Suprapubic skin (tissue), 4 donors: ENCODE results near the gene SESN2. TPM values are rescaled to one million over a fixed set of nuclear protein-coding genes. Genes with fewer than 3 reads are reported as not detected.
A peak's percentile ranks its signal among the peaks of the same experiment; 100 is the strongest.

Source experiments
- DNase-seq, 2 donors: peaks; one replicate each; pipeline ENCODE4 v3.0.0-alpha.2; 2019; ENCODE audit warnings: low spot score in 2 of 2
- H3K27ac ChIP-seq: fragments of 200-600 bp; sonication (generic); one replicate; pipeline ENCODE4 v1.5.1; 2019
- H3K27me3 ChIP-seq: fragments of 200-600 bp; sonication (generic); one replicate; pipeline ENCODE4 v1.5.1; 2019
- H3K36me3 ChIP-seq: fragments of 200-600 bp; sonication (generic); one replicate; pipeline ENCODE4 v1.5.1; 2019
- H3K4me1 ChIP-seq: fragments of 200-600 bp; sonication (generic); one replicate; pipeline ENCODE4 v1.5.1; 2019
- H3K4me3 ChIP-seq: fragments of 200-600 bp; sonication (generic); one replicate; pipeline ENCODE4 v1.5.1; 2019; ENCODE audit warnings: mild to moderate bottlenecking
- H3K9me3 ChIP-seq: fragments of 200-600 bp; sonication (generic); one replicate; pipeline ENCODE4 v1.5.1; 2019
- EP300 ChIP-seq: sonication (generic); formaldehyde crosslinking; IDR thresholded peaks from one replicate; pipeline ENCODE4 v1.6.1; 2017; ENCODE audit warnings: antibody characterized with exemption
- POLR2A ChIP-seq, 2 donors: fragments of 450-650 bp; IDR thresholded peaks; one replicate each; pipeline ENCODE4 v1.6.1; 2017; ENCODE audit warnings: antibody characterized with exemption in 2 of 2, mild to moderate bottlenecking in 2 of 2, moderate library complexity in 2 of 2
- POLR2AphosphoS5 ChIP-seq, 3 donors: sonication (generic); formaldehyde crosslinking; IDR thresholded peaks; one replicate each; pipeline ENCODE4 v1.6.1; 2017; ENCODE audit warnings: antibody characterized with exemption in 3 of 3
- WGBS: methylation state at CpG from one replicate; pipeline ENCODE4 v1.1.5; 2018; 5-methylcytosine and 5-hydroxymethylcytosine counted together
- total RNA-seq, 4 donors: library from RNA; depleted of rRNA; stranded (reverse); fragments of >200 nt; gene quantifications; one replicate each; pipeline ENCODE4 v1.1.0, GENCODE V29; 2016
- TF ChIP-seq, protein P1 (sequence below), 2 donors: fragments of 200-600 bp in 1 of 2; fragments of 450-650 bp in 1 of 2; sonication (generic) in 1 of 2; IDR thresholded peaks; one replicate each; pipeline ENCODE4 v1.5.1; 2016 to 2019; ENCODE audit warnings: antibody characterized with exemption in 2 of 2, mild to moderate bottlenecking in 1 of 2, moderate library complexity in 1 of 2

Gene SESN2
- total RNA-seq, 4 donors from 2014 or later: 7.4 to 12.1 (median 7.5) TPM

DNA sequence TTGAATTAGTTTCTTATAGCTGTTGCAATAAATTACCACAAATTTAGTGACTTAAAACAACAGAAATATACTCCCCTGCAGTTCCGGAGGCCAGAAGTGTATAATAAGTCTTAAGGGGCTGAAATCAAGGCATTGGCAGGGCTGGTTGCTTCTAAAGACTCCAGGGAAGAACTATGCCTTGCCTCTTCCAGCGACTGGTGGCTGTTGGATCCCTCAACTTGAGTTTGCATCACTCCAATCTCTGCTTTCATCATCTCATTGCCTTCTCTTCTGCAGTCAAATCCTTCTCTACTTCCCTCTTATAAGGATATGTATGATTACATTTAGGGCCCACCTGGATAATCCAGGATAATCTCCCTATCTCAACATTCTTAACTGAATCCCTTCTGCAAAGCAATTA, 50.4 kb downstream of the SESN2 start:
- Histone ChIP-seq H3K9me3 (no peaks in the 10 kb centered on the region), H3K36me3 (no peaks in the 10 kb centered on the region), H3K27ac (no peak overlapping the region), H3K4me1 (no peaks in the 10 kb centered on the region), H3K27me3 (no peaks in the 10 kb centered on the region), H3K4me3 (no peak overlapping the region)
- TF ChIP-seq POLR2A (IDR thresholded peaks at IDR 0.05) (no peak), EP300 (no peak), POLR2AphosphoS5 (IDR thresholded peaks at IDR 0.05) (no peak)
- TF ChIP-seq, protein P1, sequence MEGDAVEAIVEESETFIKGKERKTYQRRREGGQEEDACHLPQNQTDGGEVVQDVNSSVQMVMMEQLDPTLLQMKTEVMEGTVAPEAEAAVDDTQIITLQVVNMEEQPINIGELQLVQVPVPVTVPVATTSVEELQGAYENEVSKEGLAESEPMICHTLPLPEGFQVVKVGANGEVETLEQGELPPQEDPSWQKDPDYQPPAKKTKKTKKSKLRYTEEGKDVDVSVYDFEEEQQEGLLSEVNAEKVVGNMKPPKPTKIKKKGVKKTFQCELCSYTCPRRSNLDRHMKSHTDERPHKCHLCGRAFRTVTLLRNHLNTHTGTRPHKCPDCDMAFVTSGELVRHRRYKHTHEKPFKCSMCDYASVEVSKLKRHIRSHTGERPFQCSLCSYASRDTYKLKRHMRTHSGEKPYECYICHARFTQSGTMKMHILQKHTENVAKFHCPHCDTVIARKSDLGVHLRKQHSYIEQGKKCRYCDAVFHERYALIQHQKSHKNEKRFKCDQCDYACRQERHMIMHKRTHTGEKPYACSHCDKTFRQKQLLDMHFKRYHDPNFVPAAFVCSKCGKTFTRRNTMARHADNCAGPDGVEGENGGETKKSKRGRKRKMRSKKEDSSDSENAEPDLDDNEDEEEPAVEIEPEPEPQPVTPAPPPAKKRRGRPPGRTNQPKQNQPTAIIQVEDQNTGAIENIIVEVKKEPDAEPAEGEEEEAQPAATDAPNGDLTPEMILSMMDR (IDR thresholded peaks at IDR 0.05): no peak
- WGBS: 85% methylated on average over 2 of the region's 2 CpGs
- DNase-seq: no peak

DNA sequence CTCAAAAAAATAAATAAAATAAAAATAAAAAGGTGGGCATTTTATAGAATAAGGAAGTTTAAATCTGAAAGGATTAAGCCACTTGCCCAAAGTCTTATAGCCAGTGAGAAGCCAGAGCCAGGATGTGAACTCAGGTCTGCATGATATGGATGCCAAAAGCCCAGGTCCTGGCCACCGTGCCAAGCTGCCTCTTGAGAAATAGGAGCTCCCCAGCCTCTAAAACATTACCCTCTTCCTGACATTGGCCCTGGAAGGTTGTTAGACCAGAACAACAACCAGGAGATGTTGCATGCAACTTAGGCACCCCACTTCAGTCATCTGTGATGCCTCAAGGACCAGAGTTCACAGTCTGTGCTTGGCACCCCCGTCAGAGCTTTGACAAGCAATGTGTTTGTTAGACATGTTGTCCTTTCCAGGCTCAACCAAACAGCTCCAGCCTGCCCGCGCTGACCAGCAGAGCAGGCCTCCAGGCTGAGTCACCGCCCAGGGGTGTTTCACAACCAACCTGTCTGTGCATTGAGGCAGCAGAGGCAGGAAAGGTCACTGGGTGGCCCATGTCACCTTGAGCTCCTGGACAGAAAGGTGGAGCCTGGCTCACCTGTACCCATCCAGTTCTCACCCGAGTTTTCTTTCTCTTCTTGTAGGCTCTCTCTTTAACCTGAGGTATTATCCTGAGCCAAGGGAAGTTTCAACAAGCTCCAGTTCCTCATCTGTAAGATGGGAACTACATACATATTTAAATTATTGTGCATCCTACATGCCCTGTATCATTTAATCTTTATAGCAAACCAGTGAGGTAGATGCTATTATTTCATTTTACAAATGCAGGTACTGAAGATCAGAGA, 54.6 kb downstream of the SESN2 start:
- H3K27ac ChIP-seq: no peak overlapping the region
- no peak overlapping the region for H3K4me3 ChIP-seq
- DNase-seq: peak; percentile 69 to 83
- no peaks in the 10 kb centered on the region for H3K36me3 ChIP-seq
- no peaks in the 10 kb centered on the region for H3K27me3 ChIP-seq
- WGBS: 50% methylated on average over 6 of the region's 6 CpGs
- H3K4me1 ChIP-seq: no peaks in the 10 kb centered on the region
- H3K9me3 ChIP-seq: no peaks in the 10 kb centered on the region
- TF ChIP-seq POLR2AphosphoS5 (IDR thresholded peaks at IDR 0.05) (no peak), EP300 (no peak), POLR2A (IDR thresholded peaks at IDR 0.05) (no peak)
- TF ChIP-seq, protein P1 (IDR thresholded peaks at IDR 0.05): no peak

DNA sequence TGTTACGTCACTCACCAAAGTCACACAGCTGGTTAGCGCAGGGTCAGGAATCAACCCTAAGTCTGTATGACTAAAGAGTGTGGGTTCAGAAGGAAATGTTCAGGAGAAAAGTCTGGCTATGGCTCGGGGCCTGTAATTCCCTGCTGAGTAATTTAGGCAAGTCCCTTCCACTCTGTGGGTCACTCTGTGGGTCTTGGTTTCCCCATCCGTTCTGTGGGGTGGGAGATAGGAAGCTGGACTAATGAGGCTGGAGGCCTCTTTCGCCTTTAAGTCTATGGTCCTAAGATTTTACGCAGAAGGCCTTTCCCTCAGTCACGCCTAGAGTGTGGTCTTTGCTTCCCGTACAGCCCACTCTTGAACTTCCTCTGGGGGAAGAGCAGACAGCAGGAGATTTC, 55.2 kb downstream of the SESN2 start:
- WGBS: 74% methylated on average over 8 of the region's 8 CpGs

DNA sequence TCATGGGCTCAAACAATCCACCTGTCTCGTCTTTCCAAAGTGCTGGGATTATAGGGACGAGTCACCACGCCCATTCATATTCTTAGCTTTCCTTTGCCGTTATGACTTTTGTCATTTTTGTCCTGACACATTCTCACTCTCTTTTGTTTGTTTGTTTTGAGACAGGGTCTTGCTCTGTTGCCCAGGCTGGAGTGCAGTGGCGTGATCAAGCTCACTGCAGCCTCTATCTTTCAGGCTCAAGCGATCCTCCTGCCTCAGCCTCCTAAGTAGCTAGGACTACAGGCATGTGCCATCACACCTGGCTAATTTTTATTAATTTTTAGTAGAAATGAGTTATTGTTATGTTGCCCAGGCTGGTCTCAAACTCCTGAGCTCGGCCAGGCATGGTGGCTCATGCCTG, 57.7 kb downstream of the SESN2 start:
- WGBS: 84% methylated on average over 7 of the region's 7 CpGs
- Histone ChIP-seq H3K4me3 (no peak overlapping the region), H3K9me3 (no peaks in the 10 kb centered on the region), H3K27ac (no peak overlapping the region), H3K4me1 (no peaks in the 10 kb centered on the region), H3K27me3 (no peaks in the 10 kb centered on the region), H3K36me3 (no peaks in the 10 kb centered on the region)
- no peak for DNase-seq
- TF ChIP-seq, protein P1 (IDR thresholded peaks at IDR 0.05): no peak
- TF ChIP-seq POLR2AphosphoS5 (IDR thresholded peaks at IDR 0.05) (no peak), EP300 (no peak)

More for the DNA sequence above, 55.2 kb downstream of the SESN2 start:
- TF ChIP-seq POLR2A (IDR thresholded peaks at IDR 0.05) (no peak), EP300 (no peak), POLR2AphosphoS5 (IDR thresholded peaks at IDR 0.05) (no peak)
- TF ChIP-seq, protein P1 (IDR thresholded peaks at IDR 0.05): no peak
- no peak overlapping the region for H3K27ac ChIP-seq
- no peaks in the 10 kb centered on the region for H3K36me3 ChIP-seq
- H3K27me3 ChIP-seq: no peaks in the 10 kb centered on the region
- DNase-seq: no peak
- H3K4me3 ChIP-seq: no peak overlapping the region
- H3K4me1 ChIP-seq: no peaks in the 10 kb centered on the region
- no peaks in the 10 kb centered on the region for H3K9me3 ChIP-seq

DNA sequence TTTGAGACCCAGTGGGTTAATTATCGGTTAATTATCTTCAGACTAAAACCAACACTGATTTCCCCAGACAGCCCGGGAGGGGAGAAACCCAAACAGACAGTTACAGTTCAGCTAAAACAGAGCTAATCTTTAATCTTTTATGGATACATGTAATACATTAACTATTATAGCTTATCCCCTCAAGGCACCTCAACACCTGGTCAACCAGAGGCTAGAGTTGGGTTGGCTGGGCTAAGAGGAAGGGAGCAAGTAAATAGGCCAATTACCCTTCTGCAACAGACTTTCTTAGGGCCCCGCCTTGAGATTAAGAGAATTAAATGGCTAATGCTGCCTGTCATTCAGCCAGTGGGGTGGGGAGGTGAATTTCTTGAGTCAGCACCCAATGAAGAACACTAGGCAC, 62.9 kb downstream of the SESN2 start:
- no peaks in the 10 kb centered on the region for H3K27me3 ChIP-seq
- WGBS: 64% methylated on average over 3 of the region's 3 CpGs
- H3K36me3 ChIP-seq: no peaks in the 10 kb centered on the region
- H3K4me3 ChIP-seq: no peak overlapping the region
- TF ChIP-seq, protein P1 (IDR thresholded peaks at IDR 0.05): no peak
- TF ChIP-seq EP300 (no peak), POLR2AphosphoS5 (IDR thresholded peaks at IDR 0.05) (no peak), POLR2A (IDR thresholded peaks at IDR 0.05) (no peak)
- H3K9me3 ChIP-seq: no peaks in the 10 kb centered on the region
- H3K27ac ChIP-seq: no peak overlapping the region
- DNase-seq: no peak
- no peaks in the 10 kb centered on the region for H3K4me1 ChIP-seq
